Psoas muscle (tissue), 8 donors: Measurements from ENCODE around the gene THTPA. TPM values are rescaled to one million over a fixed set of nuclear protein-coding genes. Genes with fewer than 3 reads are reported as not detected.

Source experiments
- ATAC-seq, 4 donors: fragments of 200-7000 bp; cut with Tn5 transposase; one replicate each; pipeline ENCODE4 v1.9.1; 2020; ENCODE audit warnings: moderate library complexity in 3 of 4, mild to moderate bottlenecking in 2 of 4
- DNase-seq, 2 donors: peaks; one replicate each; pipeline ENCODE4 v3.0.0-alpha.2; 2020
- H3K27ac ChIP-seq: fragments of 200-600 bp; one replicate; pipeline ENCODE4 v1.8.0; 2022
- H3K27me3 ChIP-seq, 3 donors: fragments of 200-600 bp in 1 of 3; one replicate each; pipeline versions ENCODE4 v1.6.1 to v1.8.0; 2013 to 2022; ENCODE audit warnings: low read length in 2 of 3, mild to moderate bottlenecking in 2 of 3, moderate library complexity in 1 of 3; ENCODE audit not compliant: insufficient read depth in 3 of 3
- H3K36me3 ChIP-seq, 2 donors: fragments of 200-600 bp in 1 of 2; one replicate each; pipeline versions ENCODE4 v1.6.1 to v1.8.0; 2013 to 2022; ENCODE audit warnings: low read depth in 1 of 2, mild to moderate bottlenecking in 1 of 2, moderate library complexity in 1 of 2; ENCODE audit not compliant: insufficient read depth in 1 of 2
- H3K4me1 ChIP-seq: fragments of 200-600 bp; one replicate; pipeline ENCODE4 v1.8.0; 2022
- H3K4me3 ChIP-seq: fragments of 200-600 bp; one replicate; pipeline ENCODE4 v1.8.0; 2022; ENCODE audit warnings: mild to moderate bottlenecking
- H3K9me3 ChIP-seq: fragments of 200-600 bp; one replicate; pipeline ENCODE4 v1.8.0; 2022
- CTCF ChIP-seq: fragments of 200-600 bp; IDR thresholded peaks from one replicate; pipeline ENCODE4 v1.8.0; 2022; ENCODE audit warnings: antibody characterized with exemption
- WGBS, 3 donors: extraction: QIAGEN DNeasy Blood & Tissue Kit; methylation state at CpG; one replicate each; pipeline versions ENCODE4 v1.1.6 to v1.1.7; 2013; 5-methylcytosine and 5-hydroxymethylcytosine counted together
- intact Hi-C, 2 donors: fragments of 100-400 bp; cut with DNase I; formaldehyde crosslinking; loops; one replicate each; pipeline versions ENCODE4 v1.11.0 to v1.14.2; 2022
- polyA plus RNA-seq, 3 donors: library from polyadenylated mRNA; stranded (reverse); fragments of 200-250 nt; gene quantifications; one replicate each; pipeline ENCODE4 v1.2.3, GENCODE V29; 2013
- total RNA-seq, 4 donors: library from RNA; stranded (reverse); fragmentation: NEBNext Ultra II Directional in 2 of 4; extraction: Animal tissue kit (Norgen Biotek cat#: 25700) in 2 of 4; gene quantifications; one replicate each; pipeline versions ENCODE4 v1.2.1 to v1.2.4, GENCODE V29; 2021 to 2023
- donor health status: healthy with polysubstance abuse.
- donor health status: DM: no; HTN: no; CAD: no; lungs with moderate emphysema.
- donor health status: Bipolar disorder and iron deficiency.
- donor health status: healthy.
- donor health status: DM: yes; HTN: yes; CAD: no.
- donor health status: DM: no; HTN: no; CAD: no.
- donor health status: DM: no; HTN: no; CAD: no.
- donor health status: DM: yes; HTN: yes; CAD: no.

The THTPA gene
- total and polyA plus RNA-seq, 7 donors: 18.5 to 53.5 (median 26.0) TPM

- intact Hi-C loops: no loop called here
- WGBS, 3 donors: 79 to 81% (median 80%) methylated on average over 14 of the region's 14 CpGs
- no peak for TF ChIP-seq CTCF
- DNase-seq (no peak), ATAC-seq (no peak)
- Histone ChIP-seq H3K27me3 (no peaks in the 10 kb centered on the region), H3K4me1 (no peaks in the 10 kb centered on the region), H3K4me3 (no peak overlapping the region), H3K27ac (no peak overlapping the region), H3K36me3 (no peaks in the 10 kb centered on the region), H3K9me3 (no peaks in the 10 kb centered on the region)
Measured at GRCh38 chr14:23520899-23521533, 35.1 kb upstream of the THTPA start.

GRCh38 chr14:23521785-23522640 is 34.1 kb upstream of the THTPA start:
- DNase-seq (no peak), ATAC-seq (no peak)
- Histone ChIP-seq H3K27ac (no peak overlapping the region), H3K27me3 (no peaks in the 10 kb centered on the region), H3K4me1 (no peaks in the 10 kb centered on the region), H3K36me3 (no peaks in the 10 kb centered on the region), H3K9me3 (no peaks in the 10 kb centered on the region), H3K4me3 (no peak overlapping the region)
- WGBS, 3 donors: 84 to 90% (median 89%) methylated on average over 20 of the region's 20 CpGs
- intact Hi-C loops: no loop called here
- no peak for TF ChIP-seq CTCF

GRCh38 chr14:23522643-23523198 is 33.4 kb upstream of the THTPA start:
- H3K9me3 ChIP-seq: no peaks in the 10 kb centered on the region
- DNase-seq (no peak), ATAC-seq (no peak)
- 82 to 95% (median 89%) methylated on average over 9 of the region's 9 CpGs for WGBS, 3 donors
- TF ChIP-seq CTCF: no peak
- intact Hi-C loops: no loop called here
- no peak overlapping the region for H3K4me3 ChIP-seq
- no peaks in the 10 kb centered on the region for H3K4me1 ChIP-seq
- H3K27ac ChIP-seq: no peak overlapping the region
- no peaks in the 10 kb centered on the region for H3K36me3 ChIP-seq
- H3K27me3 ChIP-seq: no peaks in the 10 kb centered on the region

- ATAC-seq (no peak), DNase-seq (no peak)
- no peaks in the 10 kb centered on the region for H3K9me3 ChIP-seq
- intact Hi-C loops: no loop called here
- whole genome bisulfite sequencing, 3 donors: 88 to 90% (median 89%) methylated on average over 16 of the region's 16 CpGs
- no peak overlapping the region for H3K4me3 ChIP-seq
- no peak for TF ChIP-seq CTCF
- H3K36me3 ChIP-seq: no peaks in the 10 kb centered on the region
- H3K27ac ChIP-seq: no peak overlapping the region
- H3K4me1 ChIP-seq: no peaks in the 10 kb centered on the region
- no peaks in the 10 kb centered on the region for H3K27me3 ChIP-seq
Measured at GRCh38 chr14:23523229-23524016, 32.6 kb upstream of the THTPA start.
